H1 (cell line): ENCODE measurements around the gene LSG1.

Experiments
- CHD1 ChIP-seq: IDR thresholded peaks from 2 replicates; pipeline ENCODE4 v1.6.1; 2012; ENCODE audit warnings: low read depth, low read length, improper control_type of control experiment
- CTCF ChIP-seq, 3 experiments: IDR thresholded peaks; 1 replicate in 2 of 3; 2 replicates in 1 of 3; pipeline versions ENCODE4 v1.5.1 to v1.6.1; 2011; ENCODE audit warnings: low read length in 3 of 3, mild to moderate bottlenecking in 3 of 3, inconsistent platforms in 2 of 3, low read depth in 1 of 3, moderate library complexity in 1 of 3; ENCODE audit not compliant: insufficient read depth in 1 of 3; ENCODE audit errors: control extremely low read depth in 1 of 3
- NRF1 ChIP-seq: IDR thresholded peaks from 2 replicates; pipeline ENCODE4 v1.6.1; 2011; ENCODE audit warnings: mild to moderate bottlenecking, low read depth, low read length, improper control_type of control experiment
- POLR2AphosphoS5 ChIP-seq: IDR thresholded peaks from 2 replicates; pipeline ENCODE4 v1.6.1; 2011; ENCODE audit warnings: low read depth, low read length
- RAD21 ChIP-seq, 2 experiments: IDR thresholded peaks in 1 of 2; conservative IDR thresholded peaks in 1 of 2; 2 replicates each; pipeline ENCODE4 v1.6.1; 2011; ENCODE audit warnings: low read depth in 2 of 2, low read length in 2 of 2, improper control_type of control experiment in 1 of 2, inconsistent platforms in 1 of 2, mild to moderate bottlenecking in 1 of 2, moderate library complexity in 1 of 2
- SP1 ChIP-seq: IDR thresholded peaks from 2 replicates; pipeline ENCODE4 v1.6.1; 2011; ENCODE audit warnings: low read depth, low read length

GRCh38 chr3:194702545-194702944 lies 30.6 kb upstream of the LSG1 start:
- TF ChIP-seq RAD21 (IDR thresholded peaks at IDR 0.05 in 1 of 2, conservative IDR thresholded peaks at IDR 0.05 in 1 of 2; ENCODE audit: low read depth in 2 of 2, low read length in 2 of 2): no peak
- TF ChIP-seq NRF1: no peak
- no peak for TF ChIP-seq SP1
- TF ChIP-seq CHD1: no peak
- TF ChIP-seq CTCF (IDR thresholded peaks at IDR 0.05; ENCODE audit: control extremely low read depth in 1 of 3, insufficient read depth in 1 of 3, low read depth in 1 of 3, low read length in 3 of 3): no peak
- TF ChIP-seq POLR2AphosphoS5: no peak
